Measurements from ENCODE around the gene CENPQ.

CENPQ gene

GRCh38 chr6:49506569-49507111, 43.5 kb downstream of the CENPQ start:
- no peak for DNase-seq

- no peak for DNase-seq
These were observed 46.2 kb downstream of the CENPQ start for GRCh38 chr6:49509342-49509741.

GRCh38 chr6:49513153-49513989, 50.2 kb downstream of the CENPQ start:
- no peak for DNase-seq

- DNase-seq, result no peak
These were observed 51.7 kb downstream of the CENPQ start for GRCh38 chr6:49514571-49515484.

GRCh38 chr6:49515485-49516146, 52.4 kb downstream of the CENPQ start:
- no peak for DNase-seq

- DNase-seq, result no peak
These were observed 53.0 kb downstream of the CENPQ start for GRCh38 chr6:49516147-49516505.

- no peak for DNase-seq
These were observed 54.7 kb downstream of the CENPQ start for GRCh38 chr6:49517919-49518318.

- DNase-seq, result no peak
These were observed 56.5 kb downstream of the CENPQ start for GRCh38 chr6:49519660-49520059.

- no peak for DNase-seq
These were observed 59.8 kb downstream of the CENPQ start for GRCh38 chr6:49522710-49523593.

- DNase-seq, result no peak
These were observed 60.7 kb downstream of the CENPQ start for GRCh38 chr6:49523901-49524300.

GRCh38 chr6:49524541-49524940, 61.4 kb downstream of the CENPQ start:
- no peak for DNase-seq

- DNase-seq, result no peak
These were observed 63.4 kb downstream of the CENPQ start for GRCh38 chr6:49526598-49526997.

GRCh38 chr6:49527320-49527719, 64.2 kb downstream of the CENPQ start:
- no peak for DNase-seq

GRCh38 chr6:49528571-49528970, 65.4 kb downstream of the CENPQ start:
- no peak for DNase-seq

GRCh38 chr6:49530141-49530776, 67.1 kb downstream of the CENPQ start:
- DNase-seq, result no peak

GRCh38 chr6:49531774-49532569, 68.8 kb downstream of the CENPQ start:
- DNase-seq, result peak; percentile 82 to 89

GRCh38 chr6:49535795-49536194, 72.6 kb downstream of the CENPQ start:
- no peak for DNase-seq

- DNase-seq, result no peak
These were observed 75.9 kb downstream of the CENPQ start for GRCh38 chr6:49539102-49539501.

GRCh38 chr6:49540614-49541013, 77.4 kb downstream of the CENPQ start:
- no peak for DNase-seq

- DNase-seq, result no peak
These were observed 78.1 kb downstream of the CENPQ start for GRCh38 chr6:49541210-49541724.

Measured in Kasumi-1 (cell line).